Measurements from ENCODE around the gene PPP1R12C. TPM values are rescaled to one million over a fixed set of nuclear protein-coding genes. Genes with fewer than 3 reads are reported as not detected.
"Not testable (repeated sequence)": the region's sequence is repeated elsewhere in the genome, so short reads cannot be mapped to it uniquely, and the experiment has no call there.

PPP1R12C gene
- polyA plus RNA-seq, 6 donors from 2014 or later, result 1.0 to 8.1 (median 3.2) TPM

- H3K4me3 Mint-ChIP-seq, result peak overlapping the region in 1 of 8 donors; percentile 33
Measured at GRCh38 chr19:55113570-55114039, 3.8 kb downstream of the PPP1R12C start.

GRCh38 chr19:55112777-55113569 lies 4.5 kb downstream of the PPP1R12C start:
- DNase-seq (no peak), ATAC-seq (ENCODE audit: low read depth in 2 of 2) (no peak)
- Mint-ChIP-seq H3K27ac (no peak overlapping the region), H3K9me3 (peaks cover 0 to 2% (median 0%) of the 10 kb centered on the region in 7 donors), H3K27me3 (no peaks in the 10 kb centered on the region), H3K36me3 (peaks cover 0 to 7% of the 10 kb centered on the region in 2 donors), H3K4me1 (peaks cover 35 to 64% (median 47%) of the 10 kb centered on the region in 3 donors), H3K4me3 (no peak overlapping the region)

More at GRCh38 chr19:55113570-55114039, 3.8 kb downstream of the PPP1R12C start:
- Mint-ChIP-seq H3K4me1 (peaks cover 35 to 65% (median 48%) of the 10 kb centered on the region in 3 donors), H3K27me3 (no peaks in the 10 kb centered on the region), H3K36me3 (peaks cover 0 to 7% of the 10 kb centered on the region in 2 donors), H3K9me3 (peaks cover 0 to 2% (median 0%) of the 10 kb centered on the region in 7 donors), H3K27ac (peak overlapping the region in 1 of 6 donors; percentile 24)
- ATAC-seq (ENCODE audit: low read depth in 2 of 2) (no peak), DNase-seq (no peak)

DNA sequence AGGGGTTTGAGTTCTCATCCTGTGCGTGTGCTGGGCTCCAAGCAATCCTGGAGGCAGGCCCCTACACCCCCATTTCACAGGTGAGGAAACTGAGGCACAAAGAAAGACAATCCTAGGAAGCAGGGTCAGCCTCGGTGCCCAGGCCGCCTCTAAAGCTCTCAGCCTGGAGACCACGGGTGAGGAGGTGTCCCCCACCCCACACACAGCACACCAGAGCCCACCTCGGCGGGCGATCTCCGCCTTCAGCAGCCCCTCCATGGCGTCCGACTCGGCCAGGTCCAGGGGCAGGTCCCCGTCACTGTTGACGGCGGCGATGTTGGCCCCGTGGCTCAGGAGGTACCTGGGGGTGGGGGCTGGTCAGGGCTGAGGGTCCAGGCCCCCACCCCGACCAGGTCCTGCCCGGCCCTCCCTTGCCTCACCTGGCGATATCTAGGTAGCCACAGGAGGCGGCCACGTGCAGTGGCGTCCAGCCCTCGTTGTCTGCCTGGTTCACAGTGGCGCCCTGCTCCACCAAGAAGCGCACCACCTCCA lies 5.1 kb downstream of the PPP1R12C start:
- no peak for DNase-seq
- Mint-ChIP-seq H3K4me3 (no peak overlapping the region), H3K4me1 (peaks cover 32 to 59% (median 42%) of the 10 kb centered on the region in 3 donors), H3K9me3 (no peaks in the 10 kb centered on the region), H3K27me3 (no peaks in the 10 kb centered on the region), H3K36me3 (peaks cover 0 to 7% of the 10 kb centered on the region in 2 donors), H3K27ac (no peak overlapping the region)
- ATAC-seq (ENCODE audit: low read depth in 2 of 2), result no peak

- DNase-seq, result no peak
- Mint-ChIP-seq H3K27ac (no peak overlapping the region), H3K27me3 (no peaks in the 10 kb centered on the region), H3K36me3 (peaks cover 0 to 6% of the 10 kb centered on the region in 2 donors), H3K4me1 (peaks cover 31 to 52% (median 36%) of the 10 kb centered on the region in 3 donors), H3K4me3 (peak overlapping the region in 1 of 8 donors; percentile 21), H3K9me3 (no peaks in the 10 kb centered on the region)
- no peak for ATAC-seq (ENCODE audit: low read depth in 2 of 2)
Measured at GRCh38 chr19:55111238-55111831, 6.1 kb downstream of the PPP1R12C start.

DNA sequence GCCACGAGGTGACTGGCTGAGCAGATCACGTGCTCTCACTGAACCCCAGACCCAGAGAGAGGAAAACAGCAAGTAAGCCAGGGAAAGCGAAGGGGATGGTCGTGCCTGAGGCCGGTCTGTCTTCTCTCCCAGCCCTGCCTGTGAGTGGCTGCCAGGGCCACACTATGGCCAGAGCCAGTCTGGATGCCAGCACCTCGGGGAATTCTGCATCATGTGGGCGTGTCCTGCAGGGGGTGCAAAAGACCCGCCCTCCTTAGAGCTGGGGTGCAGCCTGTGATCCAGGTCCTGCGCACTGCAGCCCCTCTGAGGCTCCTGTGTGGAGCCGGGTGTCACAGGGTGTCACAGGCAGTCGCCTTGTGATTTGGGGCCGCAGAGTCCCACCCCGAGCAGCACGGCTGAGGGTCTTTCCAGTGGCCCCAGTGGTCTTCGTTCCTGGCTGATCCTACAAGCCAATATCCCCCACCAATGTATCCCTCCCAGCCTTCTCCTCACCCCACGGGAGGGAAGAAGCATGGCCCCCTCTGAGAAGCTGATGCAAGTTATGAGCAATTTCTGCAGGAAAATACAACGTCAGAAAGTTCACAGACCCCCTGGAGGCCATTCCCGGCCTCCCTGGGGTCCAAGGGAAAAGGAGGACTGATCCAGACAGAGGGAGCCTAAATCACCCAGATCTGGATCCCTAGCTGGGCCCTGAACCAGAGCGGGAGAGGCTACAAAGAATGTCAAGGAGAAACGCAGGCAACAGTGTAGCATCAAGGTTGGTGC lies 7.7 kb downstream of the PPP1R12C start:
- no peaks in the 10 kb centered on the region for H3K27me3 Mint-ChIP-seq
- H3K4me1 Mint-ChIP-seq, result peaks cover 15 to 35% (median 21%) of the 10 kb centered on the region in 3 donors
- no peak overlapping the region for H3K27ac Mint-ChIP-seq
- H3K4me3 Mint-ChIP-seq, result no peak overlapping the region
- ATAC-seq (ENCODE audit: low read depth in 2 of 2), result no peak
- H3K9me3 Mint-ChIP-seq, result no peaks in the 10 kb centered on the region
- DNase-seq, result no peak
- peaks cover 0 to 13% of the 10 kb centered on the region in 2 donors for H3K36me3 Mint-ChIP-seq

GRCh38 chr19:55107252-55107651 lies 10.2 kb downstream of the PPP1R12C start:
- not testable (repeated sequence) for H3K27ac Mint-ChIP-seq; H3K9me3 Mint-ChIP-seq; H3K4me3 Mint-ChIP-seq; DNase-seq; H3K27me3 Mint-ChIP-seq; ATAC-seq (ENCODE audit: low read depth in 2 of 2)
- Mint-ChIP-seq H3K36me3 (peaks cover 0 to 13% of the 10 kb centered on the region in 2 donors), H3K4me1 (peaks cover 10 to 23% (median 13%) of the 10 kb centered on the region in 3 donors)

DNA sequence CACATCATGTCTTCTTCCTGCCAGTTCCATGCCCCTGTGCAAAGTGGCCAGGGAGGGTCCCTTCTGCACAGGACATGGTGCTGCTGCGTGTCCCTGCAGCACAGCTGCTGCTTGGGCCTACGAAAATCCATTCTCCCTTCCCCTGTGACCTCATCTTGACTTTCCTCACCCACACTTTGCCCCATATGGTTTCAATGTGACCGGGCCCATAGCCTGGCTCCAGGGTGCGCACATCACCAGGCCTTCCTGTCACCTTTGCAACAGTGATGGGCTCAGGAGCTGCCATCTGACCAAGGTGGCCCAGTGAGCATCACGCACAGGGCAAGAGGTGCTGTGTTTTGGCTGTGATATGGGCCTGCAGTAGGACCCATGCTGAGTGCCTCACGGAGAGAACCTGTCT lies 10.8 kb downstream of the PPP1R12C start:
- Mint-ChIP-seq H3K36me3 (peaks cover 0 to 13% of the 10 kb centered on the region in 2 donors), H3K4me3 (peak overlapping the region in 1 of 8 donors; percentile 26), H3K9me3 (peaks cover 0 to 1% (median 0%) of the 10 kb centered on the region in 7 donors), H3K27me3 (no peaks in the 10 kb centered on the region), H3K27ac (no peak overlapping the region), H3K4me1 (peaks cover 8 to 22% (median 17%) of the 10 kb centered on the region in 3 donors)
- ATAC-seq (ENCODE audit: low read depth in 2 of 2) (no peak), DNase-seq (no peak)

GRCh38 chr19:55105237-55105636 lies 12.2 kb downstream of the PPP1R12C start:
- no peaks in the 10 kb centered on the region for H3K27me3 Mint-ChIP-seq
- ATAC-seq (ENCODE audit: low read depth in 2 of 2) (no peak), DNase-seq (no peak)
- H3K4me3 Mint-ChIP-seq, result no peak overlapping the region
- no peak overlapping the region for H3K27ac Mint-ChIP-seq
- peaks cover 6 to 13% (median 10%) of the 10 kb centered on the region in 3 donors for H3K4me1 Mint-ChIP-seq
- peaks cover 0 to 1% (median 0%) of the 10 kb centered on the region in 7 donors for H3K9me3 Mint-ChIP-seq
- H3K36me3 Mint-ChIP-seq, result peaks cover 0 to 13% of the 10 kb centered on the region in 2 donors

- Mint-ChIP-seq H3K9me3 (peaks cover 0 to 1% (median 0%) of the 10 kb centered on the region in 7 donors), H3K27ac (peak overlapping the region in 1 of 6 donors; percentile 72), H3K4me1 (peaks cover 0 to 12% (median 0%) of the 10 kb centered on the region in 3 donors), H3K4me3 (no peak overlapping the region), H3K27me3 (no peaks in the 10 kb centered on the region), H3K36me3 (peaks cover 0 to 14% of the 10 kb centered on the region in 2 donors)
- ATAC-seq (ENCODE audit: low read depth in 2 of 2), result no peak
- DNase-seq, result no peak
Measured at GRCh38 chr19:55103190-55103589, 14.2 kb downstream of the PPP1R12C start.

DNA sequence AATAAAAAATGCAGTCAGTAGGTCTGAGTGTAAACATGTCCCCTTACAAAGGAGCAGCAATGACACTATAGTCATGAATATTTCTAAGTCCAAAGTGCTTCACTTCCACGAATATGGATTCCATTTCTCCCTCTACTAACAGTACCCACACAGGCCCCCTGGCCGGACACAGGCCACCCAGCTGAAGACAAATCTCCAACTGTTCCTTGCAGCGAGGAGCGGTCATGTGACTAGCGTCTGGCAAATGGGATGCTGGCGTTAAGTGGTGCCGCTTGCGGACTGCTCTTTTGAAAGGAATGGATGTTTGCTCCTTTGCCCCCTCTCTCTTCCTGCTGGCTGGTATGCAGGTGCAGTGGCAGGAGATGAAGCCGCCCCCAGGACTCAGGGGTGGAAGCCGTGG lies 16.2 kb downstream of the PPP1R12C start:
- Mint-ChIP-seq H3K9me3 (peaks cover 0 to 1% (median 0%) of the 10 kb centered on the region in 7 donors), H3K4me1 (peaks cover 0 to 12% (median 0%) of the 10 kb centered on the region in 3 donors), H3K4me3 (no peak overlapping the region), H3K27me3 (no peaks in the 10 kb centered on the region), H3K27ac (no peak overlapping the region), H3K36me3 (peaks cover 0 to 14% of the 10 kb centered on the region in 2 donors)
- ATAC-seq (ENCODE audit: low read depth in 2 of 2), result no peak
- DNase-seq, result no peak

GRCh38 chr19:55099557-55100506 lies 17.6 kb downstream of the PPP1R12C start:
- no peaks in the 10 kb centered on the region for H3K27me3 Mint-ChIP-seq
- H3K9me3 Mint-ChIP-seq, result peaks cover 0 to 1% (median 0%) of the 10 kb centered on the region in 7 donors
- H3K4me3 Mint-ChIP-seq, result no peak overlapping the region
- peaks cover 0 to 11% of the 10 kb centered on the region in 2 donors for H3K36me3 Mint-ChIP-seq
- peaks cover 0 to 12% (median 0%) of the 10 kb centered on the region in 3 donors for H3K4me1 Mint-ChIP-seq
- DNase-seq (no peak), ATAC-seq (ENCODE audit: low read depth in 2 of 2) (no peak)
- H3K27ac Mint-ChIP-seq, result no peak overlapping the region

Measured in naive B cell (primary cell).